K562 treated with DMSO at 1 percent for 24 hours (cell line): Measurements from ENCODE around the gene TDG. TPM values are rescaled to one million over a fixed set of nuclear protein-coding genes. Genes with fewer than 3 reads are reported as not detected.

Experiments
- total RNA-seq: library from RNA; unstranded; fragments of 300-600 nt; gene quantifications from 2 replicates; pipeline ENCODE4 v1.2.3, GENCODE V29; 2022; ENCODE audit warnings: low read depth; ENCODE audit not compliant: insufficient read depth

Gene TDG
- total RNA-seq, result 17.6 and 22.5 TPM in 2 replicates

GRCh38 chr12:103965590-103966504 is at the start of gene TDG:
TDG (plus strand) TSS chr12:103965872; CDS start chr12:103966038, 166 bp downstream.

GRCh38 chr12:103930034-103930786 is 35.5 kb upstream of the TDG start, which contains the start of gene HSP90B1:
HSP90B1 (plus strand) TSS chr12:103930410; CDS start chr12:103930516, 106 bp downstream.

Other genes with a start within 250 kb of the TDG start
- 4.7 and 5.5 TPM in 2 replicates for gene NT5DC3, start 124.6 kb upstream of the TDG start, total RNA-seq
- gene HSP90B1, start 35.5 kb upstream of the TDG start, total RNA-seq, result 256 and 285 TPM in 2 replicates
- 0.23 TPM in 1 of 2 replicates, not detected in the other for gene GLT8D2, start 84.3 kb downstream of the TDG start, total RNA-seq
- gene HCFC2, start 98.7 kb downstream of the TDG start, total RNA-seq, result 4.3 and 4.5 TPM in 2 replicates
- gene NFYB, start 172.3 kb downstream of the TDG start, total RNA-seq, result 17.7 and 18.3 TPM in 2 replicates
- gene TXNRD1, start 249.9 kb downstream of the TDG start, total RNA-seq, result 106 and 123 TPM in 2 replicates